Type B pancreatic cell (in vitro differentiated cells): ENCODE measurements around the gene HS6ST1. TPM values are rescaled to one million over a fixed set of nuclear protein-coding genes. Genes with fewer than 3 reads are reported as not detected.

Experiments
- DNase-seq: peaks from one replicate; pipeline ENCODE4 v3.0.0; 2021; ENCODE audit warnings: mixed read lengths; ENCODE audit not compliant: unreplicated experiment; ENCODE audit errors: extremely low spot score
- H3K27ac Mint-ChIP-seq: 2 replicates; pipeline ENCODE4 v1.8.0; 2021; ENCODE audit warnings: mild to moderate bottlenecking, mixed read lengths
- H3K27me3 Mint-ChIP-seq: 2 replicates; pipeline ENCODE4 v1.8.0; 2021; ENCODE audit warnings: mixed read lengths
- H3K36me3 Mint-ChIP-seq: 2 replicates; pipeline ENCODE4 v1.8.0; 2021; ENCODE audit warnings: mixed read lengths
- H3K4me1 Mint-ChIP-seq: one replicate; pipeline ENCODE4 v1.8.0; 2021; ENCODE audit warnings: mixed read lengths; ENCODE audit not compliant: unreplicated experiment
- H3K4me3 Mint-ChIP-seq: 2 replicates; pipeline ENCODE4 v1.8.0; 2021; ENCODE audit warnings: mild to moderate bottlenecking, mixed read lengths
- H3K9me3 Mint-ChIP-seq: 2 replicates; pipeline ENCODE4 v1.8.0; 2021; ENCODE audit warnings: mixed read lengths
- total RNA-seq: library from RNA; stranded (reverse); gene quantifications from 2 replicates; pipeline ENCODE4 v1.2.1, GENCODE V29; 2021; ENCODE audit warnings: low replicate concordance
- TF ChIP-seq, protein P1 (sequence below): fragments of 200-600 bp; sonication (generic); conservative IDR thresholded peaks from 2 replicates; pipeline ENCODE4 v1.5.0; 2021; ENCODE audit warnings: antibody characterized with exemption, mild to moderate bottlenecking

The HS6ST1 gene
- total RNA-seq, 1 donor from 2014 or later: 75.2 TPM

DNA sequence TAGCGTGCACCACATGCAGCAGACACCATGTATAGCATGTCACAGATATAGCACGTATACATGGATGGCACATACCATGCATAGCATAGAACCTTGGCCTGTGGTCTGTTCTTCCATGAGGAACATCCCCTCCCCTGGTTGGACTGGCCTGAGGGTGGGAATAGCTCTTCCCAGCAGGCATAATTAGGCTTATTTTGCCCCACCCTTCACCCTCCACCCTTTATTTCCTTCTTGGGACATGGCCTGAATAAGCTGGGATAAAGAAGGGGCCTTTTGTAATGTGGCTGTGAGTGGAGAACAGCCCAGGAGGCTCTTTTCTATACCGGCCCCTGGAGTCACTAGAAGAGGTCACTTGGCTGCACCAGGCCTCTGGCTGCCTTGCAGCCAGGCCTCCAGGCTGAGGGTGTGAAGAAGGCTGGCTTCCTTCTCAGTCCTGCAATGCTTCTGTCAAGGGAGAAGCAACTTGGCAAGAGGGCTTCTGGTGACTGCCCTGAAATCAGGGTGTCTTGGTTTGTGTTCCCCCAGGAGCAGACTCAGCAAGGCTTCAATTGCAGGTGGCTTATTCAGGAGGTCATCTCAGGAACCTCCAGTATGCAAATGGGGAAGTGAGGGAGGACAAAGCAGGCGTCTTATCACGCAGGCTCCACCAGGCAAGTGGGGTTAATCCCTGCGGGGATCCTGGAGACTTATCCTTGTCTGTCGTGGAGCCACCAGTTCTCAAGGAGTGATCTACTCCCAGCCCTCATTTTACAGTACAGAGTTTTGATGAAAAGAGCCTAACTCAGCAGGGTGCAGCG, 68.2 kb downstream of the HS6ST1 start:
- H3K27ac Mint-ChIP-seq: no peak overlapping the region
- TF ChIP-seq, protein P1, sequence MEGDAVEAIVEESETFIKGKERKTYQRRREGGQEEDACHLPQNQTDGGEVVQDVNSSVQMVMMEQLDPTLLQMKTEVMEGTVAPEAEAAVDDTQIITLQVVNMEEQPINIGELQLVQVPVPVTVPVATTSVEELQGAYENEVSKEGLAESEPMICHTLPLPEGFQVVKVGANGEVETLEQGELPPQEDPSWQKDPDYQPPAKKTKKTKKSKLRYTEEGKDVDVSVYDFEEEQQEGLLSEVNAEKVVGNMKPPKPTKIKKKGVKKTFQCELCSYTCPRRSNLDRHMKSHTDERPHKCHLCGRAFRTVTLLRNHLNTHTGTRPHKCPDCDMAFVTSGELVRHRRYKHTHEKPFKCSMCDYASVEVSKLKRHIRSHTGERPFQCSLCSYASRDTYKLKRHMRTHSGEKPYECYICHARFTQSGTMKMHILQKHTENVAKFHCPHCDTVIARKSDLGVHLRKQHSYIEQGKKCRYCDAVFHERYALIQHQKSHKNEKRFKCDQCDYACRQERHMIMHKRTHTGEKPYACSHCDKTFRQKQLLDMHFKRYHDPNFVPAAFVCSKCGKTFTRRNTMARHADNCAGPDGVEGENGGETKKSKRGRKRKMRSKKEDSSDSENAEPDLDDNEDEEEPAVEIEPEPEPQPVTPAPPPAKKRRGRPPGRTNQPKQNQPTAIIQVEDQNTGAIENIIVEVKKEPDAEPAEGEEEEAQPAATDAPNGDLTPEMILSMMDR: no peak
- H3K4me3 Mint-ChIP-seq: no peak overlapping the region
- no peaks in the 10 kb centered on the region for H3K27me3 Mint-ChIP-seq
- DNase-seq: peak; percentile 43
- no peaks in the 10 kb centered on the region for H3K36me3 Mint-ChIP-seq
- no peaks in the 10 kb centered on the region for H3K4me1 Mint-ChIP-seq
- H3K9me3 Mint-ChIP-seq: no peaks in the 10 kb centered on the region

- Mint-ChIP-seq H3K36me3 (no peaks in the 10 kb centered on the region), H3K9me3 (no peaks in the 10 kb centered on the region), H3K4me3 (no peak overlapping the region), H3K27ac (no peak overlapping the region), H3K27me3 (no peaks in the 10 kb centered on the region), H3K4me1 (no peaks in the 10 kb centered on the region)
- TF ChIP-seq, protein P1: no peak
- peak; percentile 34 for DNase-seq
These were observed 69.1 kb downstream of the HS6ST1 start for GRCh38 chr2:128249555-128249954.

DNA sequence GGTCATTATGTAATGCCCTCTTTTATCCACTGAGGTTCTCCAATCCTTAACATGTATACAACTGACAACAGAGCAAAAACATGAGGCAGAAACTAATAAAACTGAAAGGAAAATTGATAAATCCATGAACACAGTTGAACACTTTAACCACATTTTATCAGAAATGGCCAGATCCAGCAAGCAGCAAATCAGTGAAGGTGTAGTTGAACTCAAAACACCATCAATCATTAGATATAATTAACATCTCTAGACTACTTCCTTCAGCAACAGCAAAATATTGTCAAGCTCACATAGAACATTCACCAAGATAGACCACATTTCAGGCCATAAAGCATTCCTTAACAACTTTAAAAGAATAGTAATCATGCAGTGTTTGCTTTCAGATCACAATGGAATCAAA, 72.9 kb downstream of the HS6ST1 start:
- no peaks in the 10 kb centered on the region for H3K36me3 Mint-ChIP-seq
- TF ChIP-seq, protein P1: no peak
- H3K4me1 Mint-ChIP-seq: no peaks in the 10 kb centered on the region
- no peak overlapping the region for H3K4me3 Mint-ChIP-seq
- H3K9me3 Mint-ChIP-seq: no peaks in the 10 kb centered on the region
- no peak for DNase-seq
- no peak overlapping the region for H3K27ac Mint-ChIP-seq
- H3K27me3 Mint-ChIP-seq: no peaks in the 10 kb centered on the region

DNA sequence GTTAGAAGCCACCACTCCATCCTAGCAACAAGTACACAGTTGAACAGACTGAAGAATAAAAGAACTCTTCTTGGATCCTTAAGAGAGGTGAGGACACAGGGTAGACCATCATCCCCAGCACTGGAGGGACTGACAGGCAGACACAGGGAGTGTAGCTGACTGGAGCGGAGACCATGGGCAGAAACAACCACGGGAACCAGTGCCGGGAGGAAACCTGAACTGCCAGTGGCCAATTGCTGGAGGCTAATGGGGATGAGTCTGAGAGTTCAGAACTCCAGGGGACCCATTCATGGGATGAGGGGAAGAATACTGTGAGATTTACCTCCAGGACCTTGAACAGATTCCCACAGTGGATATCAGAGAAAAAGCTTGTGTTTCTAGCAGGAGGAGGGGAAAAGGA, 76.8 kb downstream of the HS6ST1 start:
- H3K4me1 Mint-ChIP-seq: no peaks in the 10 kb centered on the region
- TF ChIP-seq, protein P1: no peak
- no peaks in the 10 kb centered on the region for H3K9me3 Mint-ChIP-seq
- H3K27ac Mint-ChIP-seq: no peak overlapping the region
- H3K36me3 Mint-ChIP-seq: no peaks in the 10 kb centered on the region
- H3K4me3 Mint-ChIP-seq: no peak overlapping the region
- DNase-seq: no peak
- no peaks in the 10 kb centered on the region for H3K27me3 Mint-ChIP-seq

DNA sequence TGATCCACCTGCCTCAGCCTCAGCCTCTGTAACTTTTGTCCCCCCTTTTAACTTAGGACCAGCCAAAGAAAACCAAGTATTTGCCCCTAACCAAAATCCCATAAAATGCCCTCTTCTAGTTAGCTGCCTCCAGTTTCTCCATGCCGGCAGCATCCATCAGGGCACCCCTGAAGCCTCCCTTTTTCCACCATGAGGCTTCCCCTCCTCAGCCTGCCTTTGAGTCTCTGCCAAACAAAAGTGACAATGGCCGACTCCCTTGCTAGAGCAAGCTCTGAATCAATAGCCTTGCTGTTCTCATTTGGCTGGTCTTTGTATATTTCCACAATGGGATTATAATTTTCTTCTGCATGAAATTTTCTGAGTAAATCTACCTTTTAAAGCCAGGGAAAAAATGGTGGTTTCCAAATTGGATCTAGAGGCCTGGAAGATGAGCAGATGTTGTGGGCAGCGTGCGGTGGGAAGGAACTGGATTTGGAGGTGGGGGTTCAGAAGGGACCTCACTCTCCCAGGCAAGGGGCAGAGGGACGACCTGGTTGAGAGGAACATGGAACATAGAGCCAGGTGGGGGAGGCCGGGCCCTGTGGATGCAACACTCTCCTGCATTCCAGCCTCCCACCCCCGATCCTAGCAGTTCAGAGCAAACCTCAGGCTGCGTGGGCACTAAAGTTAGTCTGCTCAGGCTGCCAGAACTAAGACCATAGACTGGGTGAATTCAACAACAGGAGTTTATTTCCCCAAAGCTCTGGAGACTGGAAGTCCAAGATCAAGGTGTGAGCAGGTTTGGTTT, 80.6 kb downstream of the HS6ST1 start:
- Mint-ChIP-seq H3K27ac (no peak overlapping the region), H3K4me1 (peaks cover 7% of the 10 kb centered on the region), H3K9me3 (no peaks in the 10 kb centered on the region), H3K4me3 (no peak overlapping the region), H3K36me3 (no peaks in the 10 kb centered on the region), H3K27me3 (peaks cover 3% of the 10 kb centered on the region)
- no peak for DNase-seq
- TF ChIP-seq, protein P1: no peak
